Measurements from ENCODE around the gene IGSF9B. TPM values are rescaled to one million over a fixed set of nuclear protein-coding genes. Genes with fewer than 3 reads are reported as not detected.

Gene IGSF9B
- total RNA-seq, 1 donor from 2014 or later = 5.5 TPM

GRCh38 chr11:133895061-133895479, 61.7 kb downstream of the IGSF9B start:
- Histone ChIP-seq H3K9me3 (no peaks in the 10 kb centered on the region), H3K4me3 (no peak overlapping the region), H3K4me1 (no peaks in the 10 kb centered on the region), H3K36me3 (no peaks in the 10 kb centered on the region), H3K27ac (no peak overlapping the region), H3K27me3 (ENCODE audit: low read depth) (no peaks in the 10 kb centered on the region)
- DNase-seq (no peak), ATAC-seq (no peak)
- intact Hi-C loops (cut with DNase I) = no loop called here
- TF ChIP-seq CTCF (IDR thresholded peaks at IDR 0.05) = no peak

GRCh38 chr11:133893381-133893780, 63.4 kb downstream of the IGSF9B start:
- no peaks in the 10 kb centered on the region for H3K4me1 ChIP-seq
- H3K27me3 ChIP-seq (ENCODE audit: low read depth) = no peaks in the 10 kb centered on the region
- DNase-seq = no peak
- H3K27ac ChIP-seq = no peak overlapping the region
- no peaks in the 10 kb centered on the region for H3K9me3 ChIP-seq
- TF ChIP-seq CTCF (IDR thresholded peaks at IDR 0.05) = no peak
- intact Hi-C loops (cut with DNase I) = no loop called here
- no peaks in the 10 kb centered on the region for H3K36me3 ChIP-seq
- H3K4me3 ChIP-seq = no peak overlapping the region
- ATAC-seq = no peak

- TF ChIP-seq CTCF (IDR thresholded peaks at IDR 0.05) = no peak
- Histone ChIP-seq H3K27ac (no peak overlapping the region), H3K9me3 (no peaks in the 10 kb centered on the region), H3K36me3 (no peaks in the 10 kb centered on the region), H3K27me3 (ENCODE audit: low read depth) (no peaks in the 10 kb centered on the region), H3K4me3 (no peak overlapping the region), H3K4me1 (no peaks in the 10 kb centered on the region)
- intact Hi-C loops (cut with DNase I) = no loop called here
- ATAC-seq (no peak), DNase-seq (no peak)
Measured at GRCh38 chr11:133892584-133893380, 64.0 kb downstream of the IGSF9B start.

- H3K4me1 ChIP-seq = no peaks in the 10 kb centered on the region
- H3K27ac ChIP-seq = no peak overlapping the region
- no peaks in the 10 kb centered on the region for H3K27me3 ChIP-seq (ENCODE audit: low read depth)
- DNase-seq = no peak
- no peaks in the 10 kb centered on the region for H3K9me3 ChIP-seq
- H3K36me3 ChIP-seq = no peaks in the 10 kb centered on the region
- intact Hi-C loops (cut with DNase I) = no loop called here
- TF ChIP-seq CTCF (IDR thresholded peaks at IDR 0.05) = no peak
- no peak for ATAC-seq
- no peak overlapping the region for H3K4me3 ChIP-seq
Measured at GRCh38 chr11:133892126-133892525, 64.6 kb downstream of the IGSF9B start.

GRCh38 chr11:133889893-133890292, 66.9 kb downstream of the IGSF9B start:
- intact Hi-C loops (cut with DNase I) = no loop called here
- H3K27ac ChIP-seq = no peak overlapping the region
- DNase-seq (no peak), ATAC-seq (no peak)
- H3K9me3 ChIP-seq = no peaks in the 10 kb centered on the region
- no peak overlapping the region for H3K4me3 ChIP-seq
- no peaks in the 10 kb centered on the region for H3K27me3 ChIP-seq (ENCODE audit: low read depth)
- no peak for TF ChIP-seq CTCF (IDR thresholded peaks at IDR 0.05)
- H3K4me1 ChIP-seq = no peaks in the 10 kb centered on the region
- H3K36me3 ChIP-seq = no peaks in the 10 kb centered on the region

All from lower lobe of right lung (tissue), 2 donors.